GM19397 (cell line): ENCODE measurements around the gene GNB1L.

ENCODE experiments used
- ATAC-seq: cut with Tn5 transposase; IDR thresholded peaks from one replicate; pipeline ENCODE4 v1.9.1; 2021; ENCODE audit warnings: mild to moderate bottlenecking, moderate library complexity; ENCODE audit not compliant: unreplicated experiment

Gene GNB1L

DNA sequence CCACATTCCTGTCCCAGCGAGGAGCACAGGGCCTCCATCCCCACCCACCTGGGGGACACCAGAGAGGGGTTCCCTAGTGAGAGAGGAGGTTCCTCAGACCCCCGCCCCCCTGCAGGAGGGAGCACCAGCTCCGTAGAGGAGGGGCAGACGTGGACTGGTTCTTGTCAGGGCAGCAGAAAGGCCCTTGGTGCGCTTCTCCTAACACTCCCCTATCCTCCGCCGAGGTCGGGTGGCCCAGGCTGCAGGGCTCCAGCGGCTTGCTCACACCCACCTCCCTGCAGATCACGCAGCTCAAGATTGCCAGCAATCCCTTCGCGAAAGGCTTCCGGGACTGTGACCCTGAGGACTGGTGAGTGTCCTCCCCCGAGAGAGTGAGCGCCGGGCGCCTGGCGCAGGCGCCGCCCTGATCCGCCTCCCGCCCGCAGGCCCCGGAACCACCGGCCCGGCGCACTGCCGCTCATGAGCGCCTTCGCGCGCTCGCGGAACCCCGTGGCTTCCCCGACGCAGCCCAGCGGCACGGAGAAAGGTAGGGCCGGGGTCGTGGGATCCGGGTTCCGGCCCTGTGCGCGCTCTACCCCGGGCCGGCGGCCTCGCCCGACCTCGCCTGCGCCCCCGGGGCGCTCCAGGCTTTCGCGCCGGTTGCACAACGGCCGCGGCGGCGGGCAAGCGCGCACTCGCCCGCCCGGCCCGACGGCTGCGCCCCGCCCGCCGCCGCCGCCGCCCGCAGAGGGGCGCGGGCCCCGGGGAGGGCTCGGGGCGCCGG lies 89.0 kb downstream of the GNB1L start:
- ATAC-seq = no peak

DNA sequence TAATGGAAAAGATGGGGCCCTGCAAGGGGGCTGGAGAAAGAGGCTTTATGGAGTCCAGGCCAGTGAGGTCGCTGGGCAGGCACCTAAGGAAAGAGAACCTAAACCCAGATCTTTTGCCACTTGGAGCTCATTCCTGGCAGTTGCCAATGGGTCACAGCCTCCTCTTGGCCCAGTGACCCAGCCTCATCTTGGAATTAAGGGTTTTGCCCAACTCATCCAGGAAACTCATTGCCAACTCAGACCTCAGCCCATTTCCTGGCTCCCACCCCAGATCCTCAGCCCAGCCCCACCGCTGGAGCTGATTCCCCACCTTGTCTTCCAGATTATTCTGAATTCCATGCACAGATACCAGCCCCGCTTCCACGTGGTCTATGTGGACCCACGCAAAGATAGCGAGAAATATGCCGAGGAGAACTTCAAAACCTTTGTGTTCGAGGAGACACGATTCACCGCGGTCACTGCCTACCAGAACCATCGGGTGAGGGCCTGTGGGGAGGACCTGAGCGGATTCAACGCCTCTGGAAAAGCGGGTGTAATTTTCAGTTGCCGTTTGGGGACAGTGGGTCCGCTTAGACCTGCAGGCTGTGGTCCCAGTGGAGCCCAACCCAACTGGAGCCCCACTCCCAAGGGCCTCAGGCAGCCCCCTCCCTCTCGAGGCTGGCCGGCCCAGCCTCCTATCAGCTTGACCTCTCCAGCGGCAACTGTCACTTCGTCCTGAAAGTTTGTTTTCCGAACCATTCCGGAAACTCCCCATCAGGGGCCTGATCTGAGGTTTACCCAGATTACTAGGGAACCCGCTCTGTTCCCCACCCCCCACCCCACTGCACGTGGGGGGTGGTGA lies 89.8 kb downstream of the GNB1L start:
- no peak for ATAC-seq

- no peak for ATAC-seq
These were observed 90.4 kb downstream of the GNB1L start for GRCh38 chr22:19764299-19764593.

DNA sequence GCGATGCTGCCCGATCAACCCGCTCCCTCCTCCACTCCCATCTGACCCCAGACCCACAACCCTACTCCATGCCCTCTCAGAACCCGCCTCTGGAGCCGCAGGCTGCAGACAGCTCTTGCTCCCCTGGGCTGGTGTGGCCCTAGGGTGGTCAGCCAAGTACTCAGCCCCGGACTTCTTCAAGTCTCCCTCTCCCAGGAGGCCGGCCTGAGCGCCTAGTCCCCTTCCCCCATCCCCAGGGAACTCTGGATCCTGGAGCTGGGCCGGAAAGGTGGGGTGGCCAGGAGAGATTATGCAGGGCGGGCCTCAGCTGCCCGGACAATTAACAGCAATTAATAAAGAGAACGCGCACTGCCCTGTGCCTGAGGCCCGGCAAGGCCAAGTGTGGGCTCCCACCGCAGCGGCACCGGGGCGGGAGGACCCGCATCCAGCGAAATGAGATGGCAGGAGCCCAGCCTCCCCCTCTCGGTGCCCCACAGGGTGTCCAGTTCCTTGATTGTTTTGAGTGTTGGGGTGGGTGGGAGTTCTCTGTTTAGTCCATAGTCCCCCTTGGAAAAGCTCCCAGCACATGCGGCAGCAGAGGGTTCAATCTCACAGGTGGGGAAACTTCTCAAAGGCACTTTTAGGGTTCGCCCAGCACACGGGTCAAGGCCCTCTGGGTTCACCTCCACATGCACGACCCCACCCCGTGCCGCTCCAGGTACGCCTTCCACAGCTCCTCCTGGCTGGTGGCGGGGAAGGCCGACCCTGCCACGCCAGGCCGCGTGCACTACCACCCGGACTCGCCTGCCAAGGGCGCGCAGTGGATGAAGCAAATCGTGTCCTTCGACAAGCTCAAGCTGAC lies 91.0 kb downstream of the GNB1L start:
- ATAC-seq = no peak

DNA sequence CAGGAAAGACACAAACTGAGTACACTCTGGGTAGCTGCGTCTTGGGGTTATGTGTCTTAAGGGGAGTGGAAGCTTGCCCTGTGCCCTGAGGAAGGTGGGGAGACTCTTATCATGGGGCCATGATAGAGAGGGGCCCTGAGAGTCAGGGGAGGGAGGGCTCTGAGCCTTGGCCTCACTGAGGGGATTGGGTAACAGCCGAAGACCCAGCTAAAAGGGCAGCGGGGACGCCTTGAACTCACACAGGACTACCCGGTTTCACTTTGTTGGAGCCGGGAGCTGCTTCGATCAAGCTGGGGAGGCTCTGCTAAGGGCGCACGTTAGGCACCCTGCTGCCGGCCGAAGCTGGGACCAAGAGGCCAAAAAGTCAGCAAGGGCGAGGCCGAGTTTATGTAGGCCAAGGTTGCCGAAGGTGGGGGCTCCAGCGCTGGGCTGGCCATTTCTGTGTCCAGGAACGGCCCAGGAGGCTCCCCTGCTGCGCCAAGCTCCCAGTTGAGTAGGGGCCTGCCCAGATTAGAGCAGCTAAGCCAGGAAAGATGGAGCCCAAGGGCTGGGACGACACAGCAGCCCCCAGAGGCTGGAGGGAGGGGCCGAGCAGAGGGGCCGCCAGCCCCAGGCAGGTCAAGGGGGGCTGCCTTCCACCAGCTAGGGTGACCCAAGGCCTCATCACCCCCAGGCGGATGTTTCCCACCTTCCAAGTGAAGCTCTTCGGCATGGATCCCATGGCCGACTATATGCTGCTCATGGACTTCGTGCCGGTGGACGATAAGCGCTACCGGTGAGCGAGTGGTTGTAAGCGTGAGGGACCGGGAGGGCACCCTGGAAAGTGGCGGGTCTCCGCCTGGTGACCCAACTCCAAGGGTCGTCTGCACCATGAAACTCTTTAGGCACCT lies 91.9 kb downstream of the GNB1L start:
- ATAC-seq = no peak

DNA sequence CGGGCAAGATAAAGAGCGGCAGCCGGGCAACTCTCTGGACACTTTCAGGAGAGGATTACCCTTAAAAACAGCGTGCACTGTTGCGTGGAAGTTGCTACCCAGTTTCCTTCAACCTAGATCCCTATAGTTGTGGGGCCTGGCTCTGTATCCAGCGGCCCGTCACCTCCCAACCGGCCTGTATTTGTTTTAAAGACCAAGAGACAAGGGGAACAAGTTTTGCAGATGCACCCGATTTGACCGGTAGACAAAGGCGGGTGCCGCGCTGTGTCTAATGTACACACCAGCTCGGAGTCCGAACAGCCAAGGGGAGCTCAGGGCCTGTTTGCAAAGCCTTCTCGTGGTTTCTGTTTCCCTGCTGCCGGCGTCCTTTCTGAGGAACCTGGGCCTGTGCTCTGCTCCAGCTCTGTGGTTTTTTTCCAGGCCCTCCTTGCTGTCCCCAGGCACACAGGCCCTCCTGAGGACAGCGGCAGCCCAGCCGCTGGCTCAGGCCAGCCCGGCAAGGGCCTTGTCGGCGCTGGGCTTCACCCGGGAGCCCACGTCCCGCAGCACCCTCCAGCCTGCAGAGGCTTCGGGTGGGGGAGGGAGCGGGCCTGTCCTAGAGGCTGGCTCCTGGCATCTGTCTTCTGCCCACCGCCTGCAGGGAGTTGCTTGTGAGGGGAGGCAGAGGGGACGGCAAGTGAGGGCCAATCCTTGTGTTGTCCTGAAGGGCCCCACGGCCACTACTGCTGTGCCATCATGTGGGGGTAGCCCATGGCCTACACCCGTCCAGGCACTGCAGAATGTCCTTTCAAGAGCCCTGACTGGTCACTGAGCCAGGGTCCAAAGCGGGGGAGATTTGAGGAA lies 92.7 kb downstream of the GNB1L start:
- no peak for ATAC-seq

DNA sequence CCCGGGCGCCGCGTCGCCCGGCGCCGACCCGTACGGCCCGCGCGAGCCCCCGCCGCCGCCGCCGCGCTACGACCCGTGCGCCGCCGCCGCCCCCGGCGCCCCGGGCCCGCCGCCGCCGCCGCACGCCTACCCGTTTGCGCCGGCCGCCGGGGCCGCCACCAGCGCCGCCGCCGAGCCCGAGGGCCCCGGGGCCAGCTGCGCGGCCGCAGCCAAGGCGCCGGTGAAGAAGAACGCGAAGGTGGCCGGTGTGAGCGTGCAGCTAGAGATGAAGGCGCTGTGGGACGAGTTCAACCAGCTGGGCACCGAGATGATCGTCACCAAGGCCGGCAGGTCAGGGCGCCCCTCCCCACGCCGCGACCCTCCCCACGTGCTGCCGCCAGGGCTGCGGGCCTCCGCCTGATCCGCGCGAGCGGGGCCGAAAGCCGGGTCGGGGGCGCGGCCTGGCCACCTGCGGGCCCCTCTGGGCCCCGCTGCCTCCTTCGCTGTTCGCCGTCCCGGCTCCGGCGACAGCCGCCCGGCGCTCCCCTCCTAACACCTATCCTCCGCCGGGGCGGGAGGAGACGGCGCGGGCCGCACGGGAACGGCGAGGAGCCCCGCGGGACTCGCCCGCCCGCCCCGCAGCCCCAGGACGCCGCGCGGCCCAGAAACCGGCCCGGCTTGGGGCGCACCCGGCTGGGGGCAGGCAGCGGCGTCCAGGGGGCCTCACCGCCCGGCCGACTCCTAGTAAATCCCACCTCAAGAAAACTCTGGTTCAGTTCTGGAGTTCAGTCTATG lies 93.5 kb downstream of the GNB1L start:
- ATAC-seq = no peak

DNA sequence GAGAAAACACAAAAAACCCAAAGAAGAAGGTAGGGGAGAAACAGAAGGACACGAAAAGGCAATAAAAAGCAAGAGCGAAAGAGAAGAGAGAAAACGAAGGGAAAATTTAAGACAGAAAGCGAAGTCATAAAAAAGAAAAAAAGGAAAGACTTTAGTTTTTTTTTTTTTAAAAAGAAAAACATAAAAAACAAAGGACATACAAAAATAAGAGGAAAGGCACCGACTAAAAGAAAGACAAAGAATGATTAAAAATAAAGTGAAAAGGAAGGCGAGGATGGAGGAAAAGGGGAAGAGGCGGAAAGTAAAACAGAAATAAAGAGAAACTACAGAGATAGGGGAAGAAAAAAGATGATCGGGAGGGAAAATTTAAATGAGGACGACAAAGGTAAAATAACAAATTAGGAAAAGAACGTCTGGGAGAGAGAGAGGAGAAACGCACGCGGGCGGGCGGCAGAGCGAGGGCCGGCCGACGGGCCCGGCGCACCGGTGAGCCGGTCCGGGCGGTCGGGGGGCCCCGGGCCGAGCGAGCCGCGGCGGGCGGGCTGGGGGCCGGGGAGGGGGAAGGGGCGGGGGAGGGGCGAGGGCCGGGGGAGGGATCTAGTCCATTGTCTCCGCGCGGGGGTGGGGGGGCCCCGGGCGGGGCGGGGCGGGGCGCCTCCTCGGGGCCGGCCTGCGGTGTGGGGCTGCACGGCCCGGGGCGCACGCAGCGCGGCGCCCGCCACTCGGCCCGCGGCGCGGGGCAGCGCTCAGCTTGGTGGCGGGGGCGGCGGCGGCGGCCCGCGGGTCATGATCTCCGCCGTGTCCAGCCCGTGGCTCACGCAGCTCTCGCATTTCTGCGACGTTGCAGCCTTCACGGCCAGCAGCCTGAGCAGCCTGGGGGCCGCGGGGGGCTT lies 94.4 kb downstream of the GNB1L start, which contains the start of gene TBX1:
Gene TBX1 (plus strand): TSS at position 721 of the 893 bp plus-strand sequence. CDS start 66 bp downstream, at position 787.
- no peak for ATAC-seq

GRCh38 chr22:19759427-19760057 lies 95.1 kb downstream of the GNB1L start:
- ATAC-seq = no peak

DNA sequence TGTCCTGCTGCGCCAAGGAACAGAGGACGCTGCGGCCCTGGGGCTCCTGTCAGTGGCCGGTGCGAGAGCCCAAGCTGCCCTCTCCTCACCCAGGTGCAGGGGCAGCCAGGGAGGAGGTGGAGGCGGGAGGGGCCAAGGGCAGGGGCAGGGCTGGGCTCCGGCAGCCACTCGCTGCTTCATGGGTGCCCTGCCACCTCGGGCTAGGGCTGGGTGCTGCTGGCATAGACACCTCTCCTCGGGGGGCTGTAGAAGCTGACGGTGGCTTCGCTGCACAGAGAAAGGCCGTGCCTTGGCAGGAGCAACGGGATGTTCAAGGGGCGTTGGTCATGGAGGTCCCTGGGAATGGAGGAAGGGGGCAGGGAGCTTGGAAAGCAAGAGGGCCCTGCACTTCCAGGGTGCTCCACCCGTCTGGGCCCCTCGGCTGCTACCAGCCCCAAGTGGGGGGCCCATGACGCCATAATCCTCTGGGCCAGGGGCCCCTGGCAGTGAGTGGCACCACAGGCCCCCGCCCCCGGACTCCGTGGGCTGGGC lies 95.7 kb downstream of the GNB1L start:
- no peak for ATAC-seq

GRCh38 chr22:19757985-19758895 lies 96.4 kb downstream of the GNB1L start:
- ATAC-seq = no peak

DNA sequence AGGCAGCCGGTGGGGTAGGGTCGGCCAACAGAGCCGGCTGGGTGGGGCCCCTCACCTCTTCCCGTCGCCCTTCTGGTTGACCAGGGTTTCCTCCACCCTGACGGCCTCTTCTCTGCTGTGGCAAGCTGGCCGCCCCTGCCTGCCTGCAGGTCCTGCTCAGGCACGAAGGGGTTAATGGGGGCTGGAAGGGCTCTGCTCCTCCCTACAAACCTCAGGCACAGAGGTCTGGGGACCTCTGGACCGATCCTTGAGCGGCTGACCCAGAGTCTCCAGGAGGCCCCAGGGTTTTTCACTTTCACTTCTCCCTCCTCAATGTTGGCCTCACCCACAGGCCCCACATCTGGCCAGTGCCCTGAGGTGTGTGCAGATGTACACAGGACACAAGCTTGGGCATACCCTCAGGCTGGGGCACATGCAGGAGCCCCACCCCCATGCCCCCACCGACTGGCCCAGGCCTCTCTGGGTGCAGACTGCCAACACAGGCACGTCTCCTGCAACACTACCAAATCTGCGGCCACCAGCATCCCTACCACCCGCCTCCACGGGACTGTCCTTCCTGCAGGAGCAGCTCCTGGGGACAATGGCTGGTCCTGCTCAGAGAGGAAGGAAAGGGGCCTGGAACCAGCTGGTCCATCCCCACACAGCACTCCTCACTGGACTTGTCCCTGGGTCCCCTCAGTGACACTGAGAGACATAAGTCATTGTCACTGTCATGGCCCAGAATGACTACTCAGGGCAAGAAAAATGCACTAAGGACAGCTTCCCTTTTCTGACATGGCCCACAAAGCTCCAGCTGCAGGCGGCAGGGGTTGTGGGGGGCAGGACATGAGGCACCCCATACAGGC lies 97.3 kb downstream of the GNB1L start:
- ATAC-seq = no peak

- ATAC-seq = no peak
These were observed 98.2 kb downstream of the GNB1L start for GRCh38 chr22:19756288-19757128.

GRCh38 chr22:19755722-19756287 lies 98.9 kb downstream of the GNB1L start:
- no peak for ATAC-seq
